CD4-positive, alpha-beta T cell (primary cell): ENCODE measurements around the gene PSMC6. TPM values are rescaled to one million over a fixed set of nuclear protein-coding genes. Genes with fewer than 3 reads are reported as not detected.

Source experiments
- ATAC-seq: fragments of 200-7000 bp; cut with Tn5 transposase; one replicate; pipeline ENCODE4 v1.10.0; 2022; ENCODE audit warnings: mild to moderate bottlenecking; ENCODE audit not compliant: poor library complexity
- CTCF ChIA-PET: fragments of 350-600 bp; sonication (Branson Sonifier 250); formaldehyde crosslinking; loops from one replicate; lab custom pipeline; 2021; ENCODE audit warnings: antibody characterized with exemption, inconsistent platforms; lab: Charles Lee
- POLR2A ChIA-PET: fragments of 350-600 bp; sonication (Branson Sonifier 250); formaldehyde crosslinking; loops from one replicate; lab custom pipeline; 2021; ENCODE audit warnings: antibody characterized with exemption, inconsistent platforms; lab: Charles Lee
- DNase-seq, 14 experiments: peaks; one replicate each; pipeline ENCODE4 v3.0.0-alpha.2; 2013 to 2020; ENCODE audit warnings: mixed read lengths in 2 of 14
- H3K27ac ChIP-seq, 2 donors: one replicate each; pipeline versions ENCODE4 v1.5.1 to v1.7.0; 2013; ENCODE audit warnings: low read length in 2 of 2, low read depth in 1 of 2, mild to moderate bottlenecking in 1 of 2
- H3K27me3 ChIP-seq, 2 experiments: 1 replicate in 1 of 2; 2 replicates in 1 of 2; pipeline versions ENCODE4 v1.6.1 to v1.7.0; 2013; ENCODE audit warnings: low read length in 2 of 2, control low read depth in 1 of 2, mild to moderate bottlenecking in 1 of 2, moderate library complexity in 1 of 2; ENCODE audit not compliant: insufficient read depth in 2 of 2, control insufficient read depth in 1 of 2
- H3K36me3 ChIP-seq: one replicate; pipeline ENCODE4 v1.6.1; 2013; ENCODE audit warnings: low read length, control low read depth; ENCODE audit not compliant: insufficient read depth
- H3K4me1 ChIP-seq: one replicate; pipeline ENCODE4 v1.6.1; 2013; ENCODE audit warnings: low read length, control low read depth; ENCODE audit not compliant: insufficient read depth
- H3K4me3 ChIP-seq: one replicate; pipeline ENCODE4 v1.5.1; 2013; ENCODE audit warnings: mild to moderate bottlenecking, low read length, moderate library complexity
- H3K9me3 ChIP-seq, 2 experiments: 1 replicate in 1 of 2; 2 replicates in 1 of 2; pipeline versions ENCODE4 v1.6.1 to v1.7.0; 2013; ENCODE audit warnings: low read length in 2 of 2, mild to moderate bottlenecking in 2 of 2, control low read depth in 1 of 2, moderate library complexity in 1 of 2; ENCODE audit not compliant: control insufficient read depth in 1 of 2, insufficient read depth in 1 of 2
- H3K27ac Mint-ChIP-seq: one replicate; pipeline ENCODE4 v1.8.0; 2020; ENCODE audit warnings: mixed read lengths
- H3K27me3 Mint-ChIP-seq: one replicate; pipeline ENCODE4 v1.8.0; 2021; ENCODE audit warnings: mixed read lengths
- H3K36me3 Mint-ChIP-seq: one replicate; pipeline ENCODE4 v1.8.0; 2021; ENCODE audit warnings: low read depth, mixed read lengths
- H3K4me1 Mint-ChIP-seq: one replicate; pipeline ENCODE4 v1.8.0; 2021; ENCODE audit warnings: low read depth, mixed read lengths
- H3K4me3 Mint-ChIP-seq: one replicate; pipeline ENCODE4 v1.8.0; 2020; ENCODE audit warnings: mild to moderate bottlenecking, mixed read lengths
- H3K9me3 Mint-ChIP-seq: one replicate; pipeline ENCODE4 v1.8.0; 2020; ENCODE audit warnings: mixed read lengths
- CTCF ChIP-seq: fragments of 200-600 bp; IDR thresholded peaks from one replicate; pipeline ENCODE4 v1.8.0; 2022; ENCODE audit warnings: antibody characterized with exemption, mild to moderate bottlenecking
- intact Hi-C, 2 experiments: fragments of 100-400 bp; cut with DNase I in 1 of 2; cut with micrococcal nuclease in 1 of 2; formaldehyde crosslinking; loops; one replicate each; pipeline versions ENCODE4 v1.15.1 to v1.9.0; 2023 to 2025; cut with DNase I, micrococcal nuclease
- total RNA-seq, 174 experiments: library from RNA in 2 of 174; stranded (reverse) in 2 of 174; gene quantifications; one replicate each; pipeline ENCODE4 v1.2.3 and lab custom pipeline; 2021 to 2026

The PSMC6 gene
- total RNA-seq, 2 experiments from 2014 or later, result 110 to 111 TPM

DNA sequence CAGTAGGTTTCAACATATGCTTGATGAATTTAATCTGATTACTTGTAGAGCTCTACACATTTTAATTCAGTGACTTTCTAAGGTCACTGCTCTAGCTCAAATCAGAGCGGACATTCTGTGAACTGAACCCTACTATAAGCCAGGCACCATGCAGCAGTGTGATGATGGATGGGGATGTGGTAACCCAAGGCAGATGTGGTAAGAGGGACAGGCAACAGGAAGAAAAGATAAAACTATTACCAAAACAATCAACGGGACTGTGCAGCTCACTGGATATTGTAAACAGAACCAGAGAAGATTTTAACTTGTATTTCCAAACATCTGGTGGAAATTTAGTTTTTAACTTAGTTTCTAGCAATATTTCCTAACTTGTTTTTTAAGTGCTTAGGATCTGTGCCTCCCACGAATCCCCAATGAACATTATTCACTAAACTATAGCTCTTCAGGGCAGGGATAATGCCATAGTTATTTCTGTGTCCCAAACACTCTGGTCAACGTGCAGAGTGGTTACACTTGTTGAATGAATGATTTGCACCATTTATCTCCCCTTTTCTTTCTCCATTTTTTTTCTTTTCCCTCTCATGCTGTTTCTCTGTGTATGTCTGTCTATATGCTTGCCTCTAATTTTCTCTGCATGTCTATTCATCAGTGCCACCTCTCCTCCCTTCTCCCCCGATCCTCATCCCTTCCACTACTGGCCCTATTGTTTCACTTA is 14.6 kb upstream of the PSMC6 start:
- TF ChIP-seq CTCF, result no peak
- intact Hi-C loops, result loop anchor here (5.0 kb wide), 3 partner anchors 40 to 140 kb away; partner anchors contain the start of genes GPR137C (in 1 of the 2), STYX (in 1 of the 2) and TXNDC16 (in 1 of the 2)

DNA sequence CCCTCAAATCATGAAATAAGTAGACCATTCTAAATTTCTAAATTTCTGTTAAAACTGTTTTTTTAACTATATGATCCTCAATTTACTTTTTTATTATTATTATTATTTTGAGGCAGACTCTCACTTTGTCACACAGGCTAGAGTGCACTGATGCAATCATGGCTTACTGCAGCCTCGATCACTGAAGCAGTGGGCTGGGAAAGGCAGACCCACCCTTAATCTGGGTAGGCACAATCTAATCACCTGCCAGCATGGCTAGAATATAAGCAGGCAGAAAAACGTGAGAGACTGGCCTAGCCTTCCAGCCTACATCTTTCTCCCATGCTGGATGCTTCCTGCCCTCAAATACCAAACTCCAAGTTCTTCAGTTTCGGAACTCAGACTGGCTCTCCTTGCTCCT is 14.0 kb upstream of the PSMC6 start:
- intact Hi-C loops, result loop anchor here (5.0 kb wide), 3 partner anchors 39 to 141 kb away; partner anchors contain the start of genes GPR137C (in 1 of the 2), STYX (in 1 of the 2) and TXNDC16 (in 1 of the 2)
- ChIA-PET CTCF (no interaction called here), POLR2A (no interaction called here)
- Histone ChIP-seq H3K27me3 (no peaks in the 10 kb centered on the region), H3K36me3 (no peaks in the 10 kb centered on the region), H3K27ac (no peak overlapping the region), H3K4me3 (no peak overlapping the region), H3K9me3 (no peaks in the 10 kb centered on the region), H3K4me1 (peaks cover 38% of the 10 kb centered on the region)
- H3K27ac Mint-ChIP-seq, result peak overlapping the region; percentile 66
- H3K4me1 Mint-ChIP-seq, result peaks cover 66% of the 10 kb centered on the region
- H3K4me3 Mint-ChIP-seq, result no peak overlapping the region
- peaks cover 8% of the 10 kb centered on the region for H3K36me3 Mint-ChIP-seq
- H3K9me3 Mint-ChIP-seq, result no peaks in the 10 kb centered on the region
- DNase-seq, result no peak
- ATAC-seq, result no peak
- TF ChIP-seq CTCF, result no peak
- no peaks in the 10 kb centered on the region for H3K27me3 Mint-ChIP-seq

More for the DNA sequence above, 14.6 kb upstream of the PSMC6 start:
- CTCF ChIA-PET, result interaction anchor here (1.2 kb wide), 1 partner anchor 14 kb away, joined by 3 read pairs; the partner anchor contains the start of gene PSMC6
- Mint-ChIP-seq H3K36me3 (peaks cover 8% of the 10 kb centered on the region), H3K27ac (peak overlapping the region; percentile 66), H3K4me3 (peak overlapping the region; percentile 55), H3K4me1 (peaks cover 72% of the 10 kb centered on the region), H3K9me3 (no peaks in the 10 kb centered on the region), H3K27me3 (no peaks in the 10 kb centered on the region)
- Histone ChIP-seq H3K27ac (no peak overlapping the region), H3K27me3 (no peaks in the 10 kb centered on the region), H3K9me3 (no peaks in the 10 kb centered on the region), H3K4me3 (no peak overlapping the region), H3K4me1 (peaks cover 43% of the 10 kb centered on the region), H3K36me3 (no peaks in the 10 kb centered on the region)
- ATAC-seq (peak; percentile 21), DNase-seq (peak in 5 of 14 experiments; percentile 10 to 69 (median 37))
- POLR2A ChIA-PET, result interaction anchor here (0.9 to 1.2 kb wide), 3 partner anchors 11 to 49 kb away, joined by 3 to 5 read pairs (median 4); partner anchors contain the start of gene PSMC6

DNA sequence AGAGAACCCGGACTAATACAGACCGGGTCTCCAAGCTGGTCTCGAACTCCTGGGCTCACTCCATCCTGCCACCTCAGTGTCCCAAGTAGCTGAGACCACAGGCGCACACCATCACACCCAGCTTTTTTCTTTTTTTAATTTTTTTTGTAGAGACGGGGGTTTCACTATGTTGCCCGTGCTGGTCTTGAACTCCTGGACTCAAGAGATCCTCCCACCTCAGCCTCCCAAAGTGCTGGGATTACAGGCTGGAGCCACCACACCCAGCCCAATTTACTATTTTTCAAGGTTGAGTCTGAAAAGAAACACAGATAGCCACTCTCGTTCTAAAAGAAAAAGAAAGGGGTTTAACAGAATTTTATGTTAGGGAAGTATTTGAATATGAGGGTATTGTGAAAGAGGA is 13.5 kb upstream of the PSMC6 start:
- Histone ChIP-seq H3K36me3 (no peaks in the 10 kb centered on the region), H3K27me3 (no peaks in the 10 kb centered on the region), H3K4me3 (no peak overlapping the region), H3K4me1 (peaks cover 37% of the 10 kb centered on the region), H3K9me3 (no peaks in the 10 kb centered on the region), H3K27ac (no peak overlapping the region)
- ChIA-PET POLR2A (interaction anchor here (0.6 kb wide), 1 partner anchor 48 kb away, joined by 3 read pairs; no protein-coding TSS in a partner anchor), CTCF (no interaction called here)
- DNase-seq, result no peak
- ATAC-seq, result no peak
- Mint-ChIP-seq H3K27ac (peak overlapping the region; percentile 34), H3K9me3 (no peaks in the 10 kb centered on the region), H3K36me3 (peaks cover 8% of the 10 kb centered on the region), H3K4me3 (peak overlapping the region; percentile 67), H3K27me3 (no peaks in the 10 kb centered on the region), H3K4me1 (peaks cover 61% of the 10 kb centered on the region)
- no peak for TF ChIP-seq CTCF
- intact Hi-C loops, result loop anchor here (5.0 kb wide), 3 partner anchors 39 to 141 kb away; partner anchors contain the start of genes GPR137C (in 1 of the 2), STYX (in 1 of the 2) and TXNDC16 (in 1 of the 2)
